Activated T-helper 17 cell treated with anti-CD3 and anti-CD28 coated beads, Interleukin-2, amount 50 U/mL, for 72 hours (primary cell): ENCODE data around the gene IPMK. TPM values are rescaled to one million over a fixed set of nuclear protein-coding genes. Genes with fewer than 3 reads are reported as not detected.

ENCODE experiments used
- ATAC-seq: fragments of 150-1000 bp; cut with Tn5 transposase; replicated peaks from 2 replicates; pipeline ENCODE4 v1.10.0; 2021; ENCODE audit warnings: mild to moderate bottlenecking, moderate library complexity
- H3K27ac Mint-ChIP-seq: one replicate; pipeline ENCODE4 v1.8.0; 2022; ENCODE audit warnings: mixed read lengths
- H3K27me3 Mint-ChIP-seq: one replicate; pipeline ENCODE4 v1.8.0; 2022; ENCODE audit warnings: mixed read lengths
- H3K36me3 Mint-ChIP-seq: one replicate; pipeline ENCODE4 v1.8.0; 2022; ENCODE audit warnings: low read depth, mild to moderate bottlenecking, mixed read lengths
- H3K4me1 Mint-ChIP-seq: one replicate; pipeline ENCODE4 v1.8.0; 2022; ENCODE audit warnings: mixed read lengths
- H3K4me3 Mint-ChIP-seq: one replicate; pipeline ENCODE4 v1.8.0; 2022; ENCODE audit warnings: mild to moderate bottlenecking, mixed read lengths
- H3K9me3 Mint-ChIP-seq: one replicate; pipeline ENCODE4 v1.8.0; 2022; ENCODE audit warnings: mixed read lengths
- total RNA-seq, 2 donors: library from RNA; stranded (reverse); gene quantifications; one replicate each; pipeline ENCODE4 v1.2.3, GENCODE V29; 2022

IPMK gene
- total RNA-seq, 2 donors from 2014 or later: 10.6 to 26.4 TPM

DNA sequence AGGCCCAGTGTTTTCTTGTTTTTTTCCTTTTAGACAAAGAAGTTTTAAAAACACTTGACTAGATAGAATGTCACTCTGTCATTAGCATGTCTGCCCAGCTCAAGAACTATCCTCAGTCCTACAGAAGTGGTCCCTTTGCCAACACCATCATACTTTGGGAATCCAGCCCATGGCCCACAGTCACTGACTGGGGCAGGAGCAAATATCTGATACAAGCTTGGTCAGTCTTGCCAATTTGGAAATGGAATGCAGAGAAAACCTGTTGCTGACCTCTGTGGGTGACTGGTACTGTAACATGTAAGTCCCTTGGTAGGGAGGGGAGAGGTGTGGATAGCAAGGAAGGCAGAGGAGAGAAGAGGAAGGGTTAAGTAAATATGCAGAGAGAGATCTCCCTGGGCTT is 47.8 kb downstream of the IPMK start:
- H3K4me1 Mint-ChIP-seq: no peaks in the 10 kb centered on the region
- peaks cover 78% of the 10 kb centered on the region for H3K36me3 Mint-ChIP-seq
- ATAC-seq: no peak
- no peaks in the 10 kb centered on the region for H3K9me3 Mint-ChIP-seq
- no peak overlapping the region for H3K27ac Mint-ChIP-seq
- H3K27me3 Mint-ChIP-seq: no peaks in the 10 kb centered on the region
- no peak overlapping the region for H3K4me3 Mint-ChIP-seq

GRCh38 chr10:58217612-58218011 is 50.1 kb downstream of the IPMK start:
- no peaks in the 10 kb centered on the region for H3K9me3 Mint-ChIP-seq
- H3K27me3 Mint-ChIP-seq: no peaks in the 10 kb centered on the region
- peaks cover 78% of the 10 kb centered on the region for H3K36me3 Mint-ChIP-seq
- no peak overlapping the region for H3K27ac Mint-ChIP-seq
- peaks cover 5% of the 10 kb centered on the region for H3K4me1 Mint-ChIP-seq
- no peak overlapping the region for H3K4me3 Mint-ChIP-seq
- ATAC-seq: no peak

DNA sequence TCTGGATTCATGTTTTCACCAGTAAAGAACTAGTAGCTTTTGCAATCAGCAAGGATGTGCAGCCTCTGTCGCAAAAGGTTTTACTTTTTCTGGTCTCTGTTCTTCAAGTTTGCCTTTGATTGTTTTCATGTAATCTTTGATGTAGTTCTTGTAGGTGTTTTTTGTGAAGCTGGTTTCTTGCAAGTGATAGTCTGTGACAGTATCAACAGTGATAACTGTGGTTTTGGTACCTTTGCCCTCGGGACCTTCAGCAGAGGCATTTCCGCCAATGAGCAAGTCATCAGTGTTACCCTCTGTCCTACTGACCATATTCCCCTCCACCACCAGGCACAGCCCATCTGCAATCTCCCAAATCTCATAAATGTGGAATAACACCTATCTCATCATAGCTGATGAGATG is 55.1 kb downstream of the IPMK start:
- no peak overlapping the region for H3K4me3 Mint-ChIP-seq
- no peaks in the 10 kb centered on the region for H3K27me3 Mint-ChIP-seq
- H3K27ac Mint-ChIP-seq: no peak overlapping the region
- H3K9me3 Mint-ChIP-seq: no peaks in the 10 kb centered on the region
- H3K36me3 Mint-ChIP-seq: peaks cover 85% of the 10 kb centered on the region
- H3K4me1 Mint-ChIP-seq: peaks cover 6% of the 10 kb centered on the region
- ATAC-seq: no peak

- H3K4me1 Mint-ChIP-seq: peaks cover 6% of the 10 kb centered on the region
- H3K36me3 Mint-ChIP-seq: peaks cover 70% of the 10 kb centered on the region
- no peak for ATAC-seq
- H3K4me3 Mint-ChIP-seq: no peak overlapping the region
- H3K27me3 Mint-ChIP-seq: no peaks in the 10 kb centered on the region
- no peak overlapping the region for H3K27ac Mint-ChIP-seq
- no peaks in the 10 kb centered on the region for H3K9me3 Mint-ChIP-seq
These were observed 57.5 kb downstream of the IPMK start for GRCh38 chr10:58210160-58210559.

GRCh38 chr10:58209669-58210068 is 58.0 kb downstream of the IPMK start:
- Mint-ChIP-seq H3K4me1 (peaks cover 6% of the 10 kb centered on the region), H3K36me3 (peaks cover 65% of the 10 kb centered on the region), H3K27ac (no peak overlapping the region), H3K4me3 (no peak overlapping the region), H3K27me3 (no peaks in the 10 kb centered on the region), H3K9me3 (no peaks in the 10 kb centered on the region)
- no peak for ATAC-seq

GRCh38 chr10:58206251-58206650 is 61.4 kb downstream of the IPMK start:
- ATAC-seq: no peak
- Mint-ChIP-seq H3K27me3 (no peaks in the 10 kb centered on the region), H3K9me3 (no peaks in the 10 kb centered on the region)

DNA sequence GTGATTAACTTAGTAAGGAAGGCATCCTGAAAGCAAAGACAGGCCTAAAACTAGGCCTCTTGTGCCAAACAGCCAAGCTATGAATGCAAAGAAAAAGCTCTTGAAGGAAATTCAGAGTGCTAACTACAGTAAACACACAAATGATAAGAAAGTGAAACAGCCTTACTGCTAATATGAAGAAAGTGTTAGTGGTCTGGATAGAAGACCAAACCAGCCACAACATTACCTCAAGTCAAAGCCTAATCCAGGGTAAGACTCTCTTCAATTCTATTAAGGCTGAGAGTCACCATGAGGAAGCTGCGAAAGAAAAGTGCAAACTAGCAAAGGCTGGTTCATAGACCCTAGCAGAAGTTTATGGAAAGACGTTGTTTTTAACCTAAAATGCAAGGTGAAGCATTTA is 66.0 kb downstream of the IPMK start:
- no peak for ATAC-seq
- Mint-ChIP-seq H3K4me1 (no peaks in the 10 kb centered on the region), H3K4me3 (no peak overlapping the region), H3K36me3 (peaks cover 53% of the 10 kb centered on the region), H3K27ac (peak overlapping the region; percentile 33), H3K9me3 (no peaks in the 10 kb centered on the region), H3K27me3 (no peaks in the 10 kb centered on the region)

More at GRCh38 chr10:58206251-58206650, 61.4 kb downstream of the IPMK start:
- H3K27ac Mint-ChIP-seq: no peak overlapping the region
- H3K4me3 Mint-ChIP-seq: no peak overlapping the region
- peaks cover 60% of the 10 kb centered on the region for H3K36me3 Mint-ChIP-seq
- H3K4me1 Mint-ChIP-seq: no peaks in the 10 kb centered on the region

- Mint-ChIP-seq H3K27ac (no peak overlapping the region), H3K27me3 (peaks cover 12% of the 10 kb centered on the region), H3K9me3 (no peaks in the 10 kb centered on the region), H3K36me3 (peaks cover 18% of the 10 kb centered on the region), H3K4me3 (no peak overlapping the region), H3K4me1 (no peaks in the 10 kb centered on the region)
- peak; percentile 18 for ATAC-seq
These were observed 78.4 kb downstream of the IPMK start for GRCh38 chr10:58189269-58189668.

DNA sequence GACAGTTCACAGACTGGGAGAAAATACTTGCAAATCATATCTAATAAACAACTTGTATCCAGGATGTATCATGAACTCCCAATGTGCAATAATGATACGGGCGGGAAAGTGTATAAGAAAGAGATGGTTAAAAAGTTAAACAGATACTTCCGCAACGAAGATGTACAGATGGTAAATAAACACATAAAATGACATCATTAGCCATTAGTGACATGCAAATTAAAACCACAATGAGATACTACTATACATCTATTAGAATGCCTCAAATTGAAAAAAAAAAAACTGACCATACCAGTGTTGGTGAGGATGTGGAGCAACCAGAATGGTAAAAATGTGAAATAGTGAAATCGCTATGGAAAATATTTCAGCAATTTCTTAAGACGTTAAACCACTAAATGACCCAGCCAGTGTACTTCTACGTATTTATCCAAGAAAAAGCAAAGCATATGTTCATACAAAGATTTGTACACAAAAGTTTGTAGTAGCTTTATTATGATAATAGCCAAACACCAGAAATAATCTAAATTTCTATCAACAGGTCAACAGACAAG is 83.5 kb downstream of the IPMK start:
- no peak overlapping the region for H3K4me3 Mint-ChIP-seq
- no peak overlapping the region for H3K27ac Mint-ChIP-seq
- no peaks in the 10 kb centered on the region for H3K36me3 Mint-ChIP-seq
- peaks cover 12% of the 10 kb centered on the region for H3K27me3 Mint-ChIP-seq
- H3K9me3 Mint-ChIP-seq: no peaks in the 10 kb centered on the region
- no peak for ATAC-seq
- no peaks in the 10 kb centered on the region for H3K4me1 Mint-ChIP-seq

DNA sequence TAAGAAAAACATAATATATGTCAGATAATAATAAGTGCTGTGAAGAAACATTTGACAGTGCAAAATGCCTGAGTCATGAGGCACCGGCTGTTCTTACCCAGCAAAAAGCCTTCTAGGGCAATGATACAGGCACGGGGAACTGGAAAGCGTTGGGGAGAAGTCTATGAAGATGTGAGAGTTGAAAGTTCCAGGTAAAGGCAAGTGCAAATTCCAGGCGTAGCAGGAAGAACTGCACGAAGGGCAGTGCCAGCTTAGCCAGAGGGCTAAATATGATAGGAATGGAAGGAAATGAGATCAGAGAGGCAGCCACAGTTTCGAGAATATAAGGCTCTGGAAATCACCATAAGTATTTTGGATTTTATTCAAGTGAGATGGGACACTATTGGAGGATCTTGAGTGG is 87.0 kb downstream of the IPMK start:
- H3K27me3 Mint-ChIP-seq: peaks cover 3% of the 10 kb centered on the region
- H3K27ac Mint-ChIP-seq: no peak overlapping the region
- ATAC-seq: no peak
- H3K36me3 Mint-ChIP-seq: no peaks in the 10 kb centered on the region
- no peaks in the 10 kb centered on the region for H3K4me1 Mint-ChIP-seq
- H3K4me3 Mint-ChIP-seq: no peak overlapping the region
- no peaks in the 10 kb centered on the region for H3K9me3 Mint-ChIP-seq

DNA sequence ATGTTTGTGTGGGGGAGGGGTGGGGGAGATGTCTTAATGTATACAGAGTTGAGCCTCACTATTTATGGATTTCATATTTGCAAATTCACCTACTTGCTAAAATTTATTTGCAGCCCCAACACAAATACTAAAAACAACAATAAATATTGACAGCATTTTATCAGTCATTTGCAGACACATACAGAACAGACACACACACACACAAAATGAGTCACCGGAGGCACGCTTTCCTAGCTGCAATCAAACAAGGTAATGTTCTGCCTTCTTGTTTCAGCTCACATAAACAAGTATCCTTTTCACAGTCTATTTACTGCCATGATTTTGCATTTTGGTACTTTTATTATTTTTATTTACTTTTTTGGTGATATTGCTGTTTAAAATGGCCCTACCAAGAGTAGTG is 88.5 kb downstream of the IPMK start:
- no peak overlapping the region for H3K4me3 Mint-ChIP-seq
- no peak overlapping the region for H3K27ac Mint-ChIP-seq
- H3K27me3 Mint-ChIP-seq: peaks cover 3% of the 10 kb centered on the region
- ATAC-seq: no peak
- H3K36me3 Mint-ChIP-seq: no peaks in the 10 kb centered on the region
- H3K4me1 Mint-ChIP-seq: no peaks in the 10 kb centered on the region
- no peaks in the 10 kb centered on the region for H3K9me3 Mint-ChIP-seq

DNA sequence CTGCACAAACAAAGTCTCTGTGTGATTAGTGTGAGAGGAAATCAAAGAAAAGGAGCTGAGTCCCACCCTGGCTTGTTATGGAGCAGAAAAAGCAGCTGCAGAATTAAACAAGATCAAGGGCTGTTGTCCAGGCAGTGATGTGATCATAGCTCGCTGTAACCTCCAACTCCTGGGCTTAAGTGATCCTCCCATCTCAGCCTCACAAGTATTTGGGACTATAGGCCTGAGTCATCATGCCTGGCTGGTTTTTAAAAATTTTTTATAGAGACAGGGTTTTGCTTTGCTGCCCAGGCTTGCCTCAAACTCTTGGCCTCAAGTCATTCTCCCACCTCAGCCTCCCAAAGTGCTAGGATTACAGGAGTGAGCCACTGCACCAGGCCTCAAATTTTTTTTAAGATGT is 88.9 kb downstream of the IPMK start:
- no peaks in the 10 kb centered on the region for H3K9me3 Mint-ChIP-seq
- H3K4me1 Mint-ChIP-seq: no peaks in the 10 kb centered on the region
- H3K4me3 Mint-ChIP-seq: no peak overlapping the region
- H3K27ac Mint-ChIP-seq: no peak overlapping the region
- no peaks in the 10 kb centered on the region for H3K36me3 Mint-ChIP-seq
- ATAC-seq: no peak
- peaks cover 3% of the 10 kb centered on the region for H3K27me3 Mint-ChIP-seq

DNA sequence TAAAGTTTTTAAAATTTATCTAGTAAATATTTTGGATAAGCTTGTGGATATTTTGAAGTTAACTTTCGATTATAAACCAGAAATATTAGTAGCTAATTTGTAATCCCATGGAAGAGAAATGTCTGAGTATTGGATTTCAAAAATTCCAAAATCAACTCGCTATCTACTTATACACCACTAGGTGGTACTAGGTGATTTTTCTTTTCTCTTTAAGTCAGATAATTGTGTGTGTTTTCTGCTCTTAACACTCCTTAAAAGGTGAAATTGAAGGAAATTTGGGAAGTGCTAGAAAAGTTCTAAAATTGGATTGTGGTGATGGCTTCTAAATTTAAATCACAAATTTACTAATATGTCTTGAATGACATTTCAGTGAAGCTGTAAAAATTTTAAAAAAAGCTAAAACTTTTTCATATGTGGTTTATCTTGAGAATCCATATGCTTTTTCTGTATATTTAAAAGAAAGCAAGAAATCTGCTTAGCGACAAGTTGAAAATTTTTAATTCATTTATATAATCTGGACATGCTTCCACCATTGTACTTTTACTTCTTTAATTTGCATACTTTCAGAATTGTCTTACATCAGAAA is 90.2 kb downstream of the IPMK start:
- Mint-ChIP-seq H3K4me1 (no peaks in the 10 kb centered on the region), H3K27me3 (peaks cover 8% of the 10 kb centered on the region), H3K27ac (no peak overlapping the region), H3K36me3 (no peaks in the 10 kb centered on the region), H3K4me3 (no peak overlapping the region), H3K9me3 (no peaks in the 10 kb centered on the region)
- no peak for ATAC-seq

- Mint-ChIP-seq H3K9me3 (no peaks in the 10 kb centered on the region), H3K4me1 (no peaks in the 10 kb centered on the region), H3K4me3 (no peak overlapping the region), H3K36me3 (no peaks in the 10 kb centered on the region), H3K27me3 (peaks cover 8% of the 10 kb centered on the region), H3K27ac (no peak overlapping the region)
- no peak for ATAC-seq
These were observed 91.4 kb downstream of the IPMK start for GRCh38 chr10:58175990-58176900.

GRCh38 chr10:58174831-58175230 is 92.9 kb downstream of the IPMK start:
- Mint-ChIP-seq H3K27ac (no peak overlapping the region), H3K9me3 (no peaks in the 10 kb centered on the region), H3K36me3 (no peaks in the 10 kb centered on the region), H3K4me1 (no peaks in the 10 kb centered on the region), H3K4me3 (no peak overlapping the region), H3K27me3 (peaks cover 8% of the 10 kb centered on the region)
- no peak for ATAC-seq
